IPS-NIHi11 (cell line): ENCODE data around the gene LSAMP.

Experiments used
- DNase-seq: peaks from one replicate; pipeline ENCODE4 v3.0.0; 2012; ENCODE audit warnings: mixed read lengths, low spot score

LSAMP gene

DNA sequence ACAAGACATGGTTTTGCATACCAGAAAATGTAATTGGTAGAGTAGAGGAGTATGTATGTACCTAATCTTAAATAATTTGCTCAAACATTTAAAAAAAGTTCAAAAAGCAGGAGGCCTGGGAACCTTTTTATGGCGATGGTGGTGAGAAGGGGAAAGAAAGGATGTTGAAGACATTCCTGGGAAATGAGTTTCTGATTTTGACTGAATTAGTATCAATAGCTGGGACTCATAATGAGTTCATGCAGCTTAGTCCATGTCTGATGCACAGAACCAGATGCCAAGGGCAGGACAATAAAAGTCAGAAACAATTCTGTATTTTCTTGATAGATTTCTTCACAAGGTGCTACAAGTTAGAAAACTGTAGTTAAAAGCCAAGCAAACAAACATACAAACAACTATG is 426.6 kb downstream of the LSAMP start:
- no peak for DNase-seq

DNA sequence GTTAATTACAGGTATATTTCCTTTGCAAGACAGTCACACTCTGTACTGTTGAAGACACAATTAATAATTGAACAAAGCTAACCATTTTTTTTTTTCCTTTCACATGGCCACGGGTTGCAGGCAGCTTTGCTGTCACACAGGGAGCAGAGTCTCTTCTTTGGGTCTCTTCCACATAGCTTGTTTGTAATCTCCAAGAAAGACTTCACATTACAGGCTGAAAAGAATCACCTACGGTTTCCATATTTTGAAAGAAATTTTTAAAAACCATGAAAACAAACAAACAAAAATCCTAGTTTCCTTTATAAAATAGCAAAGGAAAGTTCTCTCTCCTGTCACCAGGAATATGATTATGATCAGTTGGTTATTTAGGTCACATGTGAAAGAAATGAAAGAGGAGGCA is 429.4 kb downstream of the LSAMP start:
- DNase-seq: no peak

DNA sequence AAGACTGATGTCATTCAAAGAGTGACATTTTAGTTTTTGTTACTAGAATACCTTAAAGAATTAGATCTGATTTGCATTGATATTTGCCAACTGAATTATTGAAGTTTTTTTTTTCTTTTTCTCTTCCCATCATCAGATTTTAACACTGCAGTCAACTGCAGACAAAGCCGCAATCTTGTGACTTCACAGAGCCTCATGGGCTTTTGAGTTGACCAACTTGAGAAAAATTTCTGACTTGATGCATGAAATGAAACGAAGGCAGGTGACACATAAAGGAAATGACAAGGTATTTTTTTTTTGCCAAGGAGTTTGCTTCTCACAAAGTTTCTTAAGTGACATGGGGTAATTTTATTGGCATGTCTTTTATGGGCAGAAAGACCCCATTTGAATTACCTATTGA is 438.3 kb downstream of the LSAMP start:
- DNase-seq: no peak

DNA sequence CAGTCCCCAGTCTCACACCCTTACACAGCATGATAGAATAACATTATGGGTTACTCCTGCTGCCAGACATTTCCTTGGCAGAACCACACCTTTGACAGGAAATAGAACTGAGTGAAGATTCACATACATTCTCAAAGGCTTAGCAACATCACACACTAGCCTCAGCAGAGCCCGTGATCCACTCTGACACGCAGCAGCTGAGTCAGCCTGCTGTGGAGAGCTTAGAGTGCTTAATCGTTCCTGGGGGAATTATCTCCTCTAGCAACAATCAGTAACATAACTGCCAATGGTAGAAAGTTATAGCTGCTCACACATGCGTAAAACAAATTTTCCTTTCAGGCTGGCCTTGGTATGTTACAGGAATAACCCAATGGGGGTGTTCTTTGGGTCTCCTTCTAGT is 439.9 kb downstream of the LSAMP start:
- no peak for DNase-seq

DNA sequence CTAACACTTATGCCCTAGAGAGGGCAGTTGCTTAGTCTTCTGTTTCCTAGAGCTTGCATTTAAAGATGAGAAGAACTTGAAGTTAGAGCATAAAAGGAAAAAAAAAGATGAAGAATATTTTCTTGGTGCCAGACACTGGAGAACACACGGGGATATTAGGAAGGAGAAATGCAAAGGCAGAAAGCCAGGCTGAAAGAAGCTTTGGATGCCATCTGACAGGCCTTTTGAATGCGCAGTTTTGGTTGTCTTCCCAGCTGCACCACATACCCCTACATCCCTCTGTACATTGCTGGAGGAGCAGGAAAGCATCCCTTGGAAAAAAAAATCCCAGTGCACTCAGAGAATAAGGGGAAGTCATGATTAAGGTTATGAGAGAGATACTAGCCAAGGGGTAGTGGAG is 443.1 kb downstream of the LSAMP start:
- no peak for DNase-seq

DNA sequence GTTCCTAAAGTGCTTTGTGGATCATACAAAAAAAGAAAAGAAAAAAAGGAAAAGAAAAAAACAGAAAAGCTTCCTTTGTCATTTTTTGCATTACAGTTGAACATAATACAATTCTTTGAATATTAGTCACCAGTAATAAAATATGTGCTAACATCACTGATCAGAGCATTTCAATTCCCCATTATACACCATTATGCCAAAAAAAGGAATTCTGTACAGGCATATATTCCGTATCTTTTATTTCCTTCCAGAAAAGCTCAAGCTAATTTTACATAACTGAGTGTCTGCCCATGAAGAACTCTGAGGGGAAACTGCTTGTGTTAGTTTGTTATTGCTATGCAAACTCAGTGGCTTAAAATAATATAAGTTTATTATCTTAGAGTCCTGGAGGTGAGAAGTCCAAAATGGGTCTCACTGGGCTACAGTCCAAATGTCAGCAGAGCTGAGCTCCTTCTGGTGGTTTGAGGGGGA is 444.1 kb downstream of the LSAMP start:
- no peak for DNase-seq

DNA sequence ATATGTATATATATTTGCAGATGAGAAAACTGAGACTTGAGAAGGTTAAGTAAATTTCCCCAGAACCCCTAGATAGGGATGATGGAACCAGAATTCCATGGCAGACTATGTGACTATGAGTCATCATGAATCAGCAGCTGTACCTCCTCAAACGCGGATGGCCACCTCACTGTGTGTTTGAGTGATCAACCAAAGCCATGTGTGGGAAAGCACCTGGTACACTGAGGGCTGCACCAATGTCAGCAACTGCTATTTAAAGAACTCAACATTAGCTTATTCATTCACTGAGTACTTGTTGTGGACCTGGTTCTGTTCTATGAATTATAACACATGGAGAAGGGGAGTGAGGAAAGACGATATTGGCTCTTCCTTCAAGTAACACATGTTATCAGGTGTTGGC is 445.0 kb downstream of the LSAMP start:
- no peak for DNase-seq

DNA sequence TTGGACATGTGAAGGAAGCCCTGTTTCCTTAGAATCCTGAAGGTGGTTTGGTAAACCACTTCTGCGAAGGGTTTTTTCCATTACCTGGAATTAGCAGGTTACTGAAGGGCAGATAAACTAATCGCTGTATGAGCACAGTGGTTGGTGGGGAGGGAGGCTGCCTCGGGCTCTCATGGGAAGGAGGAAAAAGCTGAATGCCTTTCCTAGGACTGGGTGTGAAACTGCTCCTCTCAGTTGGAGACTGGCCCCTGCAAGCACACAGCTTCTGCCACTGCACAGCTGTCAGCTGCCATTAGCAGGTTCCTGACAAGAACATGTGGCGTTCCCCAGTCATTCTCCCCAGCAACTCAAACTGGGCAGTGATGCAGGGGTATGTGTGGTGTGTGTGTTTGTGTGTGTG is 445.7 kb downstream of the LSAMP start:
- no peak for DNase-seq

DNA sequence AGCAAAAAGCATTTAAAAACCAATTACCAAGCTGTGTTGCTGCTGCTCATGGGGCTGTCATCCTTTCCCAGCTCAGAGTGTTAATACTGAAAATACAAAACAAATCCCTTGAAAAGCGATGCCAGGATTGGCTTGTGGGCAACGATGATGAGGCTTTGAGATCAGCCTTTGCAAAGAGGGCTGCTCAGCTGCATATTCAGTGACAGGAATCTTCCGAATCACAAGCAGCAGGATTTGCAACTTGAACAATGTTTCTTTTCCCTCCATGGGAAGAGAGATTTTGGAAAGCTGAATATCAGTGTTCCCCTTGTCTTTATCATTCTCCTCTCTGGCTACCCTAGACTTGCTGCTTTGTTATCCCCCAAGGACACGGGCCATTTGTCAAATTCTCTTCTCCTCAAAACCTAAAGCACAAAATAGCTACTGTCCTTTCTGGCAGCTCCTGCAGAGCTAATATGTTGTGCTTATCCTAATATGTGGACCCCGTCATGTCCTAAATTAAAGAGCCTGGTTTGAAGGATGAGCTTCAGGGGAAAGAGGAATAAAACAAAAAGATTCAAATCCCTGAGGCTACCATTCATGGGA is 446.2 kb downstream of the LSAMP start:
- no peak for DNase-seq

DNA sequence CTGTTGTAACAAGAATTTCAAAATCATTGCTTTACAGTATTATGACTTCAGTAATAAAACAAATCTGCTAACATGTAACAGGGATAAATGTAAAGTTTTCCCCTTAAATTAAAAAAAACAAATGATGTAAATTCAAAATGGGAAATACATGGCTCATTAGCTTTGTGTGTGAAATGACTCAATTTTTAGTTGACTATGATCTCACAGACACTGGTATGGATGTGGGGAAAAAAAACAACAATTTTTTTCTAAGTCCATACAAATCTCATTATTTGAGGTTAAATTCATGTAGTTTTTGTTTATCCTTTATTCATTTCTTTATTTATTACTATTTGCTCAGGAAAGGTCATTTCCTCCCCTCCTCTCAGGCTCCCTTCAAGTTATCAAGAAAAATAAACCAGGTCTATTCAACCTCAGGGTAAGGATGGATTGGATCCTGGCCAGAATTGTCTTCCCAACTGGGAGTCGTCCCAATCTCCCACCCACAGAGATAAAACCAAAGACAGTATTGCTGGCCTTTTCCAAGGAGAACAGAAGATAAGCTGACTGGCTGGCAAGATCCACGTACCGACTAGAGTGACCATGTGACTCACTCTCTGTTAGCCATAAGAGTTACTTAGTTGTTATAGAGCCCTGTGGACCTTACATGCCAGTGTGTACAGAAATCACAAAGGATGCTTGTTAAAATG is 448.7 kb downstream of the LSAMP start:
- DNase-seq: no peak

DNA sequence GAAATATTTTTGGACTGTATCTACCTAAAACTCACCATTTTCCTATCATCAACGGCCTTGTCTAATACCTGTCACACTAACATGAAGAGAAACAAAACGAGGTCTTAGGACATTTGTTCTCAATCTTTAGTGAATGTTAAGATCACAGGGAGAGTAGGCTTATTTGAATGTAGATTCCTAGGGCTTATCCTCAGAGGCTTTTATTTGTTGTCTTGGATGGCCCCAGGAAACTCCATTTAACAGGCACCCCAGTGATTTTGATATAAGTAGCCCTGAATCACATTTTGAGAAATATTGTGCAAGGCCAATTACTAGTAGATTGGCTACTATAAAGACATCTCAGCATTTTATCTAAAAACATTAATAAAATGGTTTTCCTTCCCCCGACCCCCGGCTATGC is 454.6 kb downstream of the LSAMP start:
- DNase-seq: no peak

DNA sequence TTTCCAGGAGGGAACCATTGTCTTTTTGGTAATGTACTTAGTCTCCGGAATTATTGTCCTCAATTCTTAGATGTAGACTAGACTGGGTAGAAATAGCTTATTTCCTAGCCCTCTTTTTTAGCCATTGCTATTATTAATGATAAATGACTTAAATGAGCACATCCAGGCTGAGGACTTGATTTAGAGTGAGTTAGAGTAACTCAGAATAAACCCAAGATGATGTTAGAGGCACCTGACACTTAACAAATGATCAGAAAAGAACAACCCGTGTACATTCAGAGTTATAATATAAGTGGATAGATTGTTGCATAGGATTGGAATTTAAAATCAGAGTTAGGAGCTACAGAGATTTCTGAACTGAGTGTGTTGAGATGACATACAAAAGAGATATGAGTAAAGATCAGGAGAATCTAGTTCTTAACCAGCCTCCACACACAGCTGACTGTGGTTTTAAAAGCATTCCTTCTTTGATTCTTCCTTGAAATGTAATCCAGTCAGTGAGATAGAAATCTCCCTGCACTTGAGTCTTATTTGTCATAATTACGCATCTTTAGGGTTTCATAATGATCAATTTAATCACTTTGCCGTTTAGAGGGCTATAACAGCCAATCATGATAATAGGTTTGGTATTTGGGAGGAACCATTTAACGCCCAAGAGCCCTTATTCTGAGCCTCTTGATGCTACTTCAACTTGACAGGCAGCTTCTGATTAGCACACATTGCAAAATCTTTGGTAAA is 455.4 kb downstream of the LSAMP start:
- DNase-seq: no peak

DNA sequence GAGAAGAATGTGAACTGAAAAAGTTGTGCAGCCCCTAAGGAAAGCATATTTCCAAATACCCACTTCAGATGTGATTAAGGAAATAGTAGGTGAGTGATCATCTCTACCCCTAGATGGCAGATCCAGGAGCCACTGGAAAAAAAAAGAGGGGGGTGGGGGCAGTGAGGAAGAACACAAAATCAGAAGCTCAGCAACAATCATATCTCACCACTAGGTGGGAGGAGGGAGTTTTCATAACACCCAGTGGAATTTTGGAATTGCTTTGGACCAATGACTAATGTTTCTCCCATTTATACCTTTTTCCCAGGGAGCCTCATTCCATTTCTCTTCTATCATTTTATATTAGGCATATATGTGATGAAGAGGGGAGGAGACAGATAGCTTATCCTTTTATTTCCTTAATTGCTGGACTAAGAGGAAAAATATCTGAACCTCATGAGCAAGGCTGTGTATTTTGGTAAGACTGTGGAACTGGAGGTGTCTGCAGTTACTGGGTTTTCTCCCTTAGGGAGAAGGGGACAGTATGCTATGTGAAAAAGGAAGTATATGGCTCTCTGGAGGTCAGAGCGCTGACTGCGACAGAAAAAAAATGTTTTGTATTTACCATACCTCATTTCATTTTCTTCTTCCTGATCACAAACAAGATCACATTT is 458.6 kb downstream of the LSAMP start:
- DNase-seq: peak; percentile 40

DNA sequence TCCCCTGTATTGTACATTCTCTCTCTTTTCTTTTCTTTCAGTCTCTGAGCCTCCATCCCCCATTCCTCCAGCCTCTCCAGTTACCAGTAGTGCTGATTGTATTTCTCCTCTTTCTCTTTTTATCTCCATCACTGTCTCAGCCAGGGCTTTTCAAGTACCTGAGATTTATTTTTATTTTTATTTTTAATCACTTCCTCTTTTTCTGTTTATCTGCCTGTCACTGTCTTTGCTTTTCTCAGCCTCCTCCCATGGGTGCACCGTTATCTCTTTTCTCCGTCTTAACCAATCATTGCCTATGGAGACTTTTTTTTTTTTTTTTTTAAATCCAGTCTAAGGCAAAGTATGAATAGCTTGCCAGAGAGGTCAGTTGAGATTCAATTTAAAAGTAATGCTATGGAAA is 462.7 kb downstream of the LSAMP start:
- DNase-seq: no peak

DNA sequence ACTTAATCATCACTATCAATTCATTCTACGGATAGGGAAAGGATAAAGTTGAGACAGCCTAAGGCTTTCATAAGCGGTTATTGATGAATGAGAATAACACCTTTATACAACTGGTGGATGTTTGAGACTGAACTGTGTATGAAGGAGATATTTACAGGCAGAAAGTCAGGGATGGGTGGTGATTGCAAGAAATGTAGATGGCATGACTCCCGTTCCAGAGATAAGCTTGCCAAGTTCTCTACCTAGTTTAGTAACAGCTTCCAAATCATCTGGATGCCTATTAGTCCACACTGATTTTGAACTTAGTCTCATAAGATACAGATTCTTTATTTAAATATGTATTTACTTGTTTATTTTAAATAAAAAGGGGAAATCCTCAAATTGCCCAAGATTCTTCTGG is 463.2 kb downstream of the LSAMP start:
- no peak for DNase-seq

DNA sequence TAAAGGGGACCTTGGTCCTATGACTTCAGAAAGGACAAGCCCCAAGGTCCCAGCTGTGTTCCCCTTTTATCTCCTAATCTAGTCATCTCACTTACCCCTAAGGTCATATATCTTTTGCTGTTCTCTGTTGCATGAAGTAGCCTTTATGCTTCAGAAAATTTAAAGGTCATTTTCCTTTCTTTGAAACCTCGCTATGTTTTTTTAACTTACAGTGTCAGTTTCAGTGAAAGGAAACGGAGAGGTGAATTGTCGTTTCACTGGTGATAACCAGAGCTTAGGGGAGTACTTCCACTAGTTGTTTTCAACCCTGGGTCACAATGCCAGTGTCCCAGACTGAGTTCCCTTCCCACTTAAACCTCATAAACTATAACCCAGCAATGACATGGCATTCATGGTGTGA is 464.6 kb downstream of the LSAMP start:
- no peak for DNase-seq

DNA sequence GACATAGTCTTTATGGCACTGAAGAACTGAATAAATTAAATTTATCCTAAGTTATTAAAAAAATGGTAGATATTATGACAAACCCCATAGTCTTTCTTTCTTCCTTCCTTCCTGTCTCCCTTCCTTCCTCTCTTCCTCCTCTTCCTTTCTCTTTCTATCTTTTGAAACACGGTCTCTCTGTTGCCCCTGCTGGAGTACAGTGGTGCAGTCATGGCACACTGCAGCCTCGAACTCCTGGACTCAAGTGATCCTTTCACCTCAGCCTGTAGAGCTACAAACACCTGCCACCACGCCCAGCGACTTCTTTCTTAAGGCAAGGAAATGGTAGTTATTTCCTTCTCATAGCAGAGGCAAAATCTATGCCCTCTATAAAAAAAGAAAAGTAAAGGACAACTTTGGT is 467.4 kb downstream of the LSAMP start:
- DNase-seq: no peak

DNA sequence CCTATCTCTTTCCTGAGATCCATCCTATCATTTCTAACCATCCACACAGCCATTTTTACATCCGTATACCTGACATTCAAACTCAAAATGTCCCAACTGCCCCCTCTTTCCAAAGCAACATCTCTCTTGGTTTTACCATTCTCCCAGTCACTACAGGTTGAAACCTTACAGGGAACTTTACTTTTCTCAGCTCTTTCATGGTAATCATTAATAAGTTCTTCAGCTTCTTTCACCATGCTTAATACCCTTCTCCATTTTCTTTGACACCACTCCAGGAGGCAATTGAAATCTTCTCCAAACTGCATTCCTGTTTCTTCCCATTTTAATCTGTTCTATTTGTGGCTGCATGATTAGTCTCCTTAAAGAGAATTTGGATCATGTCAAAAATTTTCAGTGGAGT is 469.5 kb downstream of the LSAMP start:
- no peak for DNase-seq

DNA sequence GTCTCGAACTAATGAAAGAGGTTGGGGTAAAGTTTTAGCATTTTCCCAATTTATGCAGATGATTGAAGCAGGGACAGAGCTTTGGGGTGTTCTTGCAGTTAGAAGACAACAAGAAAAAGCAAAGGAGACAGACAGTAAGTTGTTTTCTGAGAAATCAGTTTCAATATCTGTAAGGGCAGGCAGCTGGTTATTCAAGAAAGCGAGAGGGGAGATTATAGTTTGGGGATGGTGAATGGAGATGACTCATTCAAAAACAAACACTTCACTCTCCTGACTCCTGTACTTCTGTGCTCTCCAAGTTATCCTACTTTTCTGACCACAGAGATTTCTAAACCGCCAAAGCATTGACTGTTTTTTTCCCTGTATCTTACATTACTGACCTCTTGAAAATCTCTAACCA is 469.9 kb downstream of the LSAMP start:
- DNase-seq: no peak

DNA sequence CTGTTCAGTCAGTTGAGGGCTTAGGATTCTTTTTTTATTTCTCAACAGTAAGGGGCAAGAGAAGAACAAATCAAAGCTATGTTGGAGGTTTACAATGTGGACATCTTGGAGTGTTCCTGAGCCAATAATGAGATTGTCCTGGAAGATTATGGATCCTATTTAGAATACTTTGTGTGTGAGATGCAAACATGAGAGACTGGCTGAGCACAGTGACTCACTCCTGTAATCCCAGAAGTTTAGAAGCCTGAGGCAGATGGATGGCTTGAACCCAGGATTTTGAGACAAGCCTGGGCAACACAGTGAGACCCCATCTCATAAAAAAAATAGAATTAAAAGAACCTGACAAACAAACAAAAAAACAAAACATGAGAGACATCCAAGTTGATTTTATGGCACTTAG is 470.3 kb downstream of the LSAMP start:
- DNase-seq: no peak

DNA sequence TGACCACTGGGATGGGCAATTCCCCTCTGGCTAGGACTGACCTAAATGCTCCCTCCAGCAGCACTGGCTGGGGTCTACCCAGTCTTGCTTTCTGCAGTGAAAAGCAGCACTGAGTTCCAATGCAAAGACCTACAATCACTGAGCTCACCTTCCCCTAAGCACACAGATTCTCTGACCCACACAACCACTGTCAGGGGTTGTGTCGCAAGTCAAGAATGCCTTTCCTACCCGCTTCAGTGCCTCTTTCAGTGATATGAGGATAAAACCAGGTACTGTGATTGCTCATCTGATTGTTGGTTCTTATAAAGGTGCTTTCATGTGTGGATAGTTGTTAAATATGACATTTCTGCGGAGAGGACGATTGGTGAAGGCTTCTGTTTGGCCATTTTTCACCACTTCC is 476.4 kb downstream of the LSAMP start:
- no peak for DNase-seq

DNA sequence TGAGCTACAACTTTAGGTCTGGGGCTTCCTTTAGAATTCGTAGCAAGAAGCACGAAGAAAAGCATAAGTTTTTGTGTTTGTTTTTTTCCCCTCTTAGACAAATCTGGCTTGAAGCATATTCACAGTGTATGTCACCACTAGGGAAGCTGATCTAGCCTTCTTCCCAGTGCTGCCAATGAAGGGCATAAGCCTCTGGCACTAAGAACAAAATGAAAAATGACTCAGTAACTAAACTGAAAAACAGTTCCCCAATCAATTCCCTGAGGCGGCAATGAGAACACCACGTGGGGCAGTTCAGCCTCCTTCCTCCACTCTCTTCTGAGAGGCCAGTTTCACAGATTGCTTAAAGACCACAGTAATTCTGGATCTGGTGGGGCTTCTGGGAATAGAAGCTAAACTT is 483.9 kb downstream of the LSAMP start:
- no peak for DNase-seq

DNA sequence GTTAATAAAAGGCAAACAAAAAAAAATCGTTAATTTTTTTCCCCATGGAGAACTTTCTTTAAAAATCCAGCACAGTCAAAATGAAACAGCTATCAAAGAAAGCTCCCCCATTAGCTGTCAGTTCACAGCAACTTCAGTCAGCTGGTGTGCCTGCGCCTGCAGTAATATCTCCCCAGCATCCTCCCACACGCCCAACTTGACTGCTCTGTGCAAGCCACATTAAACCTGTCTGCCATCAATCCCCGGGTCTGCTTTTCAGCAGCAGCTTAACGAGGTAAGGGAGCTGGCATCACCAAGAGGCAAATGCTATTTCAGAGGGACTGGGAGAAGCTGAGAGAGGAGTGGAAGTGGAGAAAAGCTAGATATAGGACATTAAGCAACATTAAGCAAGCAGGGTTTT is 484.5 kb downstream of the LSAMP start:
- DNase-seq: no peak
